Measurements from ENCODE around the gene HNRNPA0. TPM values are rescaled to one million over a fixed set of nuclear protein-coding genes. Genes with fewer than 3 reads are reported as not detected.
A peak's percentile ranks its signal among the peaks of the same experiment; 100 is the strongest.

HNRNPA0 gene
- polyA plus RNA-seq, 4 donors: 17.6 to 39.6 (median 28.2) TPM

- Histone ChIP-seq H3K27ac (ENCODE audit: low read depth in 1 of 3, low read length in 2 of 3) (peak overlapping the region; percentile 98 to 100 (median 100)), H3K27me3 (ENCODE audit: control insufficient read depth in 3 of 3, insufficient read depth in 3 of 3, low read length in 3 of 3) (no peaks in the 10 kb centered on the region), H3K36me3 (ENCODE audit: control insufficient read depth in 3 of 3, insufficient read depth in 2 of 3, low read depth in 1 of 3, low read length in 3 of 3) (peaks cover 0 to 4% (median 3%) of the 10 kb centered on the region in 3 donors), H3K4me3 (ENCODE audit: low read depth in 1 of 3, low read length in 3 of 3) (peak overlapping the region; percentile 85 to 97 (median 96)), H3K4me1 (ENCODE audit: control insufficient read depth in 3 of 3, insufficient read depth in 2 of 3, low read depth in 1 of 3, low read length in 2 of 3) (peaks cover 0 to 9% (median 2%) of the 10 kb centered on the region in 3 donors), H3K9me3 (ENCODE audit: control insufficient read depth in 2 of 2, insufficient read depth in 1 of 2, low read depth in 1 of 2, low read length in 1 of 2) (no peaks in the 10 kb centered on the region)
- DNase-seq (peak in 1 of 2 donors; percentile 14), FAIRE-seq (no peak)
- 0 to 1% (median 1%) methylated on average over 51 to 63 of the region's 63 CpGs for WGBS, 3 donors
These were observed 1.1 kb downstream of the HNRNPA0 start for GRCh38 chr5:137752905-137753690.

GRCh38 chr5:137751869-137752491 lies 2.2 kb downstream of the HNRNPA0 start:
- WGBS, 3 donors: 0 to 1% (median 1%) methylated on average over 7 of the region's 7 CpGs
- DNase-seq (peak; percentile 69 to 74), FAIRE-seq (no peak)
- H3K27me3 ChIP-seq (ENCODE audit: control insufficient read depth in 3 of 3, insufficient read depth in 3 of 3, low read length in 3 of 3): no peaks in the 10 kb centered on the region
- H3K27ac ChIP-seq (ENCODE audit: low read depth in 1 of 3, low read length in 2 of 3): peak overlapping the region in 2 of 3 donors; percentile 5 to 100
- H3K9me3 ChIP-seq (ENCODE audit: control insufficient read depth in 2 of 2, insufficient read depth in 1 of 2, low read depth in 1 of 2, low read length in 1 of 2): no peaks in the 10 kb centered on the region
- H3K4me3 ChIP-seq (ENCODE audit: low read depth in 1 of 3, low read length in 3 of 3): peak overlapping the region in 2 of 3 donors; percentile 85 to 97
- H3K36me3 ChIP-seq (ENCODE audit: control insufficient read depth in 3 of 3, insufficient read depth in 2 of 3, low read depth in 1 of 3, low read length in 3 of 3): peaks cover 0 to 4% (median 3%) of the 10 kb centered on the region in 3 donors
- peaks cover 0 to 9% (median 2%) of the 10 kb centered on the region in 3 donors for H3K4me1 ChIP-seq (ENCODE audit: control insufficient read depth in 3 of 3, insufficient read depth in 2 of 3, low read depth in 1 of 3, low read length in 2 of 3)

- DNase-seq (no peak), FAIRE-seq (no peak)
- peaks cover 0 to 4% (median 3%) of the 10 kb centered on the region in 3 donors for H3K36me3 ChIP-seq (ENCODE audit: control insufficient read depth in 3 of 3, insufficient read depth in 2 of 3, low read depth in 1 of 3, low read length in 3 of 3)
- H3K27ac ChIP-seq (ENCODE audit: low read depth in 1 of 3, low read length in 2 of 3): no peak overlapping the region
- H3K9me3 ChIP-seq (ENCODE audit: control insufficient read depth in 2 of 2, insufficient read depth in 1 of 2, low read depth in 1 of 2, low read length in 1 of 2): no peaks in the 10 kb centered on the region
- no peaks in the 10 kb centered on the region for H3K27me3 ChIP-seq (ENCODE audit: control insufficient read depth in 3 of 3, insufficient read depth in 3 of 3, low read length in 3 of 3)
- H3K4me3 ChIP-seq (ENCODE audit: low read depth in 1 of 3, low read length in 3 of 3): no peak overlapping the region
- peaks cover 0 to 9% (median 2%) of the 10 kb centered on the region in 3 donors for H3K4me1 ChIP-seq (ENCODE audit: control insufficient read depth in 3 of 3, insufficient read depth in 2 of 3, low read depth in 1 of 3, low read length in 2 of 3)
- 73 to 83% (median 81%) methylated on average over 1 of the region's 1 CpG for WGBS, 3 donors
These were observed 3.7 kb downstream of the HNRNPA0 start for GRCh38 chr5:137750436-137750835.

GRCh38 chr5:137747848-137748247 lies 6.3 kb downstream of the HNRNPA0 start:
- no peak overlapping the region for H3K27ac ChIP-seq (ENCODE audit: low read depth in 1 of 3, low read length in 2 of 3)
- FAIRE-seq (no peak), DNase-seq (no peak)
- no peaks in the 10 kb centered on the region for H3K27me3 ChIP-seq (ENCODE audit: control insufficient read depth in 3 of 3, insufficient read depth in 3 of 3, low read length in 3 of 3)
- WGBS, 3 donors: 96 to 98% (median 98%) methylated on average over 2 of the region's 2 CpGs
- peaks cover 0 to 1% (median under 1%) of the 10 kb centered on the region in 3 donors for H3K36me3 ChIP-seq (ENCODE audit: control insufficient read depth in 3 of 3, insufficient read depth in 2 of 3, low read depth in 1 of 3, low read length in 3 of 3)
- H3K4me3 ChIP-seq (ENCODE audit: low read depth in 1 of 3, low read length in 3 of 3): no peak overlapping the region
- H3K4me1 ChIP-seq (ENCODE audit: control insufficient read depth in 3 of 3, insufficient read depth in 2 of 3, low read depth in 1 of 3, low read length in 2 of 3): peaks cover 0 to 6% (median 2%) of the 10 kb centered on the region in 3 donors
- no peaks in the 10 kb centered on the region for H3K9me3 ChIP-seq (ENCODE audit: control insufficient read depth in 2 of 2, insufficient read depth in 1 of 2, low read depth in 1 of 2, low read length in 1 of 2)

- FAIRE-seq (no peak), DNase-seq (peak; percentile 81 to 84)
- WGBS, 3 donors: 72 to 74% (median 73%) methylated on average over 4 of the region's 4 CpGs
- Histone ChIP-seq H3K9me3 (ENCODE audit: control insufficient read depth in 2 of 2, insufficient read depth in 1 of 2, low read depth in 1 of 2, low read length in 1 of 2) (no peaks in the 10 kb centered on the region), H3K27ac (ENCODE audit: low read depth in 1 of 3, low read length in 2 of 3) (no peak overlapping the region), H3K4me3 (ENCODE audit: low read depth in 1 of 3, low read length in 3 of 3) (no peak overlapping the region), H3K36me3 (ENCODE audit: control insufficient read depth in 3 of 3, insufficient read depth in 2 of 3, low read depth in 1 of 3, low read length in 3 of 3) (no peaks in the 10 kb centered on the region), H3K4me1 (ENCODE audit: control insufficient read depth in 3 of 3, insufficient read depth in 2 of 3, low read depth in 1 of 3, low read length in 2 of 3) (peaks cover 0 to 8% (median 0%) of the 10 kb centered on the region in 3 donors), H3K27me3 (ENCODE audit: control insufficient read depth in 3 of 3, insufficient read depth in 3 of 3, low read length in 3 of 3) (no peaks in the 10 kb centered on the region)
These were observed 11.0 kb downstream of the HNRNPA0 start for GRCh38 chr5:137743031-137743640.

- Histone ChIP-seq H3K4me1 (ENCODE audit: control insufficient read depth in 3 of 3, insufficient read depth in 2 of 3, low read depth in 1 of 3, low read length in 2 of 3) (peaks cover 0 to 8% (median 0%) of the 10 kb centered on the region in 3 donors), H3K36me3 (ENCODE audit: control insufficient read depth in 3 of 3, insufficient read depth in 2 of 3, low read depth in 1 of 3, low read length in 3 of 3) (no peaks in the 10 kb centered on the region), H3K27ac (ENCODE audit: low read depth in 1 of 3, low read length in 2 of 3) (no peak overlapping the region), H3K4me3 (ENCODE audit: low read depth in 1 of 3, low read length in 3 of 3) (no peak overlapping the region), H3K9me3 (ENCODE audit: control insufficient read depth in 2 of 2, insufficient read depth in 1 of 2, low read depth in 1 of 2, low read length in 1 of 2) (no peaks in the 10 kb centered on the region), H3K27me3 (ENCODE audit: control insufficient read depth in 3 of 3, insufficient read depth in 3 of 3, low read length in 3 of 3) (no peaks in the 10 kb centered on the region)
- 32 to 69% (median 52%) methylated on average over 8 of the region's 8 CpGs for WGBS, 3 donors
- no peak for FAIRE-seq
- DNase-seq: peak in 1 of 2 donors; percentile 18
These were observed 12.4 kb downstream of the HNRNPA0 start for GRCh38 chr5:137741718-137742117.

- no peaks in the 10 kb centered on the region for H3K27me3 ChIP-seq (ENCODE audit: control insufficient read depth in 3 of 3, insufficient read depth in 3 of 3, low read length in 3 of 3)
- H3K36me3 ChIP-seq (ENCODE audit: control insufficient read depth in 3 of 3, insufficient read depth in 2 of 3, low read depth in 1 of 3, low read length in 3 of 3): no peaks in the 10 kb centered on the region
- no peak overlapping the region for H3K4me3 ChIP-seq (ENCODE audit: low read depth in 1 of 3, low read length in 3 of 3)
- no peak for DNase-seq
- H3K4me1 ChIP-seq (ENCODE audit: control insufficient read depth in 3 of 3, insufficient read depth in 2 of 3, low read depth in 1 of 3, low read length in 2 of 3): peaks cover 0 to 15% (median 3%) of the 10 kb centered on the region in 3 donors
- 88 to 92% (median 91%) methylated on average over 4 of the region's 4 CpGs for WGBS, 3 donors
- no peak for FAIRE-seq
- H3K27ac ChIP-seq (ENCODE audit: low read depth in 1 of 3, low read length in 2 of 3): no peak overlapping the region
- H3K9me3 ChIP-seq (ENCODE audit: control insufficient read depth in 2 of 2, insufficient read depth in 1 of 2, low read depth in 1 of 2, low read length in 1 of 2): no peaks in the 10 kb centered on the region
These were observed 14.4 kb downstream of the HNRNPA0 start for GRCh38 chr5:137739737-137740136.

GRCh38 chr5:137738947-137739346 lies 15.2 kb downstream of the HNRNPA0 start:
- no peaks in the 10 kb centered on the region for H3K9me3 ChIP-seq (ENCODE audit: control insufficient read depth in 2 of 2, insufficient read depth in 1 of 2, low read depth in 1 of 2, low read length in 1 of 2)
- H3K27me3 ChIP-seq (ENCODE audit: control insufficient read depth in 3 of 3, insufficient read depth in 3 of 3, low read length in 3 of 3): no peaks in the 10 kb centered on the region
- no peaks in the 10 kb centered on the region for H3K36me3 ChIP-seq (ENCODE audit: control insufficient read depth in 3 of 3, insufficient read depth in 2 of 3, low read depth in 1 of 3, low read length in 3 of 3)
- no peak for FAIRE-seq
- 83 to 90% (median 87%) methylated on average over 3 of the region's 3 CpGs for WGBS, 3 donors
- peaks cover 0 to 16% (median 3%) of the 10 kb centered on the region in 3 donors for H3K4me1 ChIP-seq (ENCODE audit: control insufficient read depth in 3 of 3, insufficient read depth in 2 of 3, low read depth in 1 of 3, low read length in 2 of 3)
- no peak overlapping the region for H3K27ac ChIP-seq (ENCODE audit: low read depth in 1 of 3, low read length in 2 of 3)
- no peak for DNase-seq
- H3K4me3 ChIP-seq (ENCODE audit: low read depth in 1 of 3, low read length in 3 of 3): no peak overlapping the region
